ENCODE measurements around the gene GPBP1L1.
"Not testable (repeated sequence)": the region's sequence is repeated elsewhere in the genome, so short reads cannot be mapped to it uniquely, and the experiment has no call there.

GPBP1L1 gene

GRCh38 chr1:45679123-45679522, 7.2 kb downstream of the GPBP1L1 start:
- no peak for DNase-seq

DNA sequence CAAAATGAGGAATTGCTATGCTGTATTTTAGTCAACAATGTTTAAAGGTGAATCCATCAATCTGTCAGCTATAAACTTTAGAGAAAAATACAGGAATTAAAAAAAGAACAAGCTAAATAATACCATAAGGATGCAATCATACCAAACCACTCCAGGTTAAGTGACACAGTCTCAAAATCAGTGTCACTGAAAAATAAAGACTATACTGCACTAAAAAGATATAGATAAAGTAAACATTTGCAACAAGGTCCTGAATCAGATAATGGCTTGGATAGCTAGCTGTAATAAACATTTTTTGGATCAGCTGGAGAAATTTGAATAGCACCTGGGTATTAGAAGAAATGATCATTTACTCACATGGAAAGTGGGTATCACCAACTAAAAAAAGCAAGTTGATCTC, 7.8 kb downstream of the GPBP1L1 start:
- no peak for DNase-seq

DNA sequence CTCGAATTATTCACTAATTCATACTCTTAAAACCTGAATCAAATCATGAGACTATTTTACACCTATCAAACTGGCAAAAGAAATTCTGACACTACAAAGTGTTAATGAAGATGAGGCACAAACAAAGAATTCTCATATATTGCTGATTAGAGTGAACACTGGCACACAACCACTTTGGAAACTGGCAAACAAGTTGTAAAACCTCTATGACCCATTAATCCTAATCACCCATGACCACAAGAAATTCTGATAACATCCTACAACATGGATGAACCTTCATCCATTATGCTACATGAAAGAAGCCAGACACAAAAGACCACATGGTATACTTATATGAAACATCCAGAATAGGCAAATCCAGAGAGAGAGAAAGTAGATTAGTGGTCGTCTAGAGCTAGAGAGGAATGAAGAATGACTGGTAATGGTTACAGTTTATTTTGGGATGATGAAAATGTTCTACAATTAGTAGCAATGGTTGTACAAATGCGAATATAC, 8.5 kb downstream of the GPBP1L1 start:
- no peak for DNase-seq

DNA sequence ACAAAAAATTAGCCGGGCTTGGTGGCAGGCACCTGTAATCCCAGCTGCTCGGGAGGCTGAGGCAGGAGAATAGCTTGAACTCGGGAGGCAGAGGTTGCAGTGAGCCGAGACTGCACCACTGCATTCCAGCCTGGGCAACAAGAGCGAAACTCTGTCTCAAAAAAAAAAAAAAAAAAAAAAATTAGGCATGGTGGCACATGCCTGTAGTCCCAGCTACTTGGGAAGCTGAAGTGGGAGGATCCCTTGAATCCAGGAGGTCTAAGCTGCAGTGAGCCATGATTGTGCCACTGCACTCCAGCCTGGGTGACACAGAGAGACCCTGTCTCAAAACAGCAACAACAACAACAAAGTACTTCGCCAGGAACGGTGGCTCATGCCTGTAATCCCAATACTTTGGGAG, 9.8 kb downstream of the GPBP1L1 start:
- not testable (repeated sequence) for DNase-seq

GRCh38 chr1:45674478-45674877, 11.9 kb downstream of the GPBP1L1 start:
- DNase-seq: no peak

GRCh38 chr1:45673956-45674355, 12.4 kb downstream of the GPBP1L1 start:
- no peak for DNase-seq

- DNase-seq: no peak
Measured at GRCh38 chr1:45669859-45670655, 16.3 kb downstream of the GPBP1L1 start.

DNA sequence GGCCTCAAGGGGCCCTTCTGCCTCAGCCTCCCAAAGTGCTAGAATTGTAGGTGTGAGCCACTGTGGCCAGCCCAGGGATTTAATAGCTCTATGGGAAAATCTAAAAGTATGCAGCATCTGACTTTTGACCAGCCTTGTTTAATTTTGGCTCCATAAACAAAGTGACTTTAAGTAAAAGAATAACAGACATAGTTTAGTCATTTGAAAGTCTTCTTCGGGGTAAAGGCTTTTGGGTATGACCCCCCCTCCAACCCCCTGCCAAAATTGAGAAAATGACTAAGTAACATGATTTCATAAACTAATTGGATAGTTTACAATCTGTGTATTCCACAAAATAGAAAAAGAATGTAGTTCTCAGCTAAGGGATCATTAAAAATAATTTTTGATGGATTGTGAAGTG, 17.0 kb downstream of the GPBP1L1 start:
- DNase-seq: no peak

GRCh38 chr1:45668526-45668925, 17.8 kb downstream of the GPBP1L1 start:
- no peak for DNase-seq

DNA sequence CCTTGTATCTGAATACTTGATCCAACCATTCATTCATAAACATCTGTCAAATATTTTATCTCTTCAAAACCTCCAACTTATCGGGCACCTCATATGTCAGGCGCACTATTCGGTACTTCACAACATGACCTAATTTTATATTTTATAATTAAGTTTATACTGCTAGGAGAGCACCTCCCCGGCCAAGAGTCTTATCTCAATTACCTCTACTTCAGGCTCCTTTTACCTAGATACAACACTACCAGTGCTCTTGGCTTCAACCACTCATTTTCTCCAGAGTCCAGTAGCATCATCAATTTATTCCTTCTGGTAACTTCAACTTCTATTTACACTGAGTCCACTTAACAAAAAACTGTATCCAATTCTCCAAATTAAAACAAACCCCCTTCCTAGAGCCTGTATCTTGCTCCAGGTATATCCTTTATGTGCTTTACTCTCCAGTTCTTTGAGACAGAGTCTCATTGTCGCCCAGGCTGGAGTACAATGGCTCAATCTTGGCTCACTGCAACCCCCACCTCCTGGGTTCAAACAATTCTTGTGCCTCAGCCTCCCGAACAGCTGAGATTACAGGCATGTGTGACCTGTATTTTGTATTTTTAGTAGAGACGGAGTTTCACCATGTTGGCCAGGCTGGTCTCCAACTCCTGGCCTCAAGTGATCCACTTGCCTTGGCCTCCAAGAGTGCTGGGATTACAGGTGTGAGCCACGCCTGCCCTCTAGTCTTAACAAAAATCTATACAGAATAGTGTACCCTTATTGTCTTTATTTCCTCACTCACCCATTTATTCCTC, 18.8 kb downstream of the GPBP1L1 start:
- DNase-seq: no peak

DNA sequence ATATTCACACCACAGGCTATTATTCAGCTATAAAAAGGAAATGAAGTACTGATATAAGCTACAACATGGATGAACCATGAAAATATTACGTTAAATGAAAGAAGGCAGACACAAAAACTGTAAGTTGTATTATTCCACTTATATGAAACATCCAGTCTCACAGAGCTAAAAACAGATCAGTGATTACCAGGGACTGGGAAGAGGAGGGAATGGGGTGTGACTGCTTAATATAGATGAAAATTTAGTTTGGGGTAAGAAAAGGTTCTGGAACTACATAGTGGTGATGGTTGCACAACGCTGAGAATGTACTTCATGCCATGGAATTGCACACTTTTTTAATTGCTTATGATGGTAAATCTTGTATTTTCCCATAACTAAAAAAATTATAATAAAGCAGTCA, 19.5 kb downstream of the GPBP1L1 start:
- DNase-seq: no peak

DNA sequence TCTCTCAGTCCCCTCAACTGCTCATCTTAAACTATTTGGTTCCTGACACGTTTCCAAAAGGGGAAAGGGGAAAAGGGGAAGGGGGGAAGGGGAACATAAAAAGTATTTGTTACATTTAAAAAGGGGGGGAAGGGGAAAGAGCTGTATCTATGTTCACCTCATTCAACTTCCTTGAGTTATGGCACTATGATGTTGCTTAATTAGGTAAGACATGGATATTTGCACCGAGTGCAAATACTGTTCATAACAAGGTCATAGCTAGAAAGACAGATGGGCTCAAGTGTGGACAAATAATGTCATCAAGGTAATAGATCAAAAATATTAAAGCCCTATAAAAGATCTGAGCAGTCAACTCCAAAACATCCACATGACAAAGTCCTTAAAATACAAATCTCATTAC, 26.0 kb downstream of the GPBP1L1 start:
- no peak for DNase-seq

GRCh38 chr1:45659222-45659621, 27.1 kb downstream of the GPBP1L1 start:
- DNase-seq: no peak

DNA sequence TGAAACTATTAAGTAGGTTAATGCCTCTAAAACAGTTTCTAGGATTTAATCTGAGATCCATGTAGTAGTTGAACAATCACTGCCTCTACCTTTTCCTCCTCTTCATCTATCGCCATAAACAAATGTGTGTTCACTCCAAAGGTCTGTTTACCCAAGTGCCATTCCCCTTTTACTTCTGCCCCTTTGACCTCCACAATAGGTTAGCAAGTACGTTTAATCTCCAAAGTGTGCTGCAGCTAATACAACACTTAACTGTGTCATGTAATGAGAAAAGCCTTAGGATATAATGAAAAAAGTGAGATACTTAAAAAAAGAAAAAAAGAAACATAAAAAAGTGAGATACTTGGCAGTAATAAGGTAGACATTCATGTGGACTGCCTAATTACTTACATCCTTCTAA, 28.2 kb downstream of the GPBP1L1 start:
- DNase-seq: no peak

DNA sequence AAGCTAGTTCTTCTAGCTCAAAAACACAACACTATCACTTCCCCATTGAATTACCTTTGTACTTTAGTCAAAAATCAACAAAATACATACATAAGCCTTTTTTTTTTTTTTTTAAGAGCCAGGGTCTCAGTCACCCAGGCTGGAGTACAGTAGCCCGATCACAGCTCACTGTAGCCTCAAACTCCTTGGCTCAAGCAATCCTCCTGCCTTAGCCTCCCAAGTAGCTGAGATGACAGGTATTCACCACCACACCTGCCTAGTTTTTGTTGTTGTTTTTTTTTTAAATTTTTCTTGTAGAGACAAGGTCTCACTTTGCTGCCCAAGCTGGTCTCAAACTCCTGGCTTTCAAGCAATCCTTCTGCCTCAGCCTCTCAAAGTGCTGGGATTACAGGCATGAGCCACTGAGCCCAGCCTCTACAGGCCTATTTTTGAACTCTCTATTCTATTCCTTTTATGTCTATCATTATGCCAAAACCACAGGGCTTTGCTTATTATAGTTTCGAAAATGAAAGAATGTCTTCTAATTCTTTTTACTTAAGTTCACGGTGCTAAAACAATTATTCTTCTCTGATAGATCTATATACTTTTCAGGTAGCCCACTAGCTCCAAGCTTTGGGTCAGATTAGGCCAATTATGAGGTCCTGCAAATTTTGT, 29.6 kb downstream of the GPBP1L1 start:
- no peak for DNase-seq

GRCh38 chr1:45654540-45655280, 31.6 kb downstream of the GPBP1L1 start:
- DNase-seq: no peak

DNA sequence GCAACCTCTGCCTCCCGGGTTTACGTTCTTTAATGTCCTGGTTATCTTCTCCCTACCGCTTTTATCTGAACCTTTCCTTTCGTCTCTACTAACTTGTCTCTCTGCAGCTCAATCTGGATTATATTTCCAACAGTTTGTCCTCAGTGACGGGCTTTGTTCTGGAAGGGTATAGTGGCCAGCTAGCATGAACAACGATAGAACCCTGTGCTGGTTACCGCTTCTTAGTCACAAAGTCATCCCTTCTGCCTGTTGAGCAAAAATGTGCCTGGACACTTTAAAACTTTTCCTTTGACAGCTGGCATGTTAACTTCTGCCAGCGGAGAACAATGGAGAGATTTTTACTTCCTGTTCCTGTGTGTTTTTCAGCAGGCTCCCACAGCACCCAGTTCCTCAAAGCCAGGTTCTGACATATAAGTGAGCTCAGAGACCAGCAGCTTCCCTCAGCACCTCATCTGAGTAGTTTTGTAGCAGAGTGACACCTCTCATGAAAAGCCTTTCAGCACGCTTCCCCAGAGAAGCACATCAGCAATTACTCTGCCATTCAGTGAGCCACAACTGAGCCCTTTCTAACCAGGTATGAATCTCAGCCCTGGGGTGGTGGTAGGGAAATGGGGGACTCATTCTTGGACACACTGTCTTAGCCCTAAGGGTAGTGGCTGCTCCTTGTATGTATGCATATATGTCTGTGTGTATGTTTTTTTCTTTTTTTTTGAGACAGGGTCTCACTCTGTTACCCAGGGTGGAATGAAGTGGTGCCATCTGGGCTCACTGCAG, 38.9 kb downstream of the GPBP1L1 start:
- no peak for DNase-seq

GRCh38 chr1:45644661-45645060, 41.7 kb downstream of the GPBP1L1 start:
- no peak for DNase-seq

- no peak for DNase-seq
Measured at GRCh38 chr1:45643978-45644377, 42.4 kb downstream of the GPBP1L1 start.

DNA sequence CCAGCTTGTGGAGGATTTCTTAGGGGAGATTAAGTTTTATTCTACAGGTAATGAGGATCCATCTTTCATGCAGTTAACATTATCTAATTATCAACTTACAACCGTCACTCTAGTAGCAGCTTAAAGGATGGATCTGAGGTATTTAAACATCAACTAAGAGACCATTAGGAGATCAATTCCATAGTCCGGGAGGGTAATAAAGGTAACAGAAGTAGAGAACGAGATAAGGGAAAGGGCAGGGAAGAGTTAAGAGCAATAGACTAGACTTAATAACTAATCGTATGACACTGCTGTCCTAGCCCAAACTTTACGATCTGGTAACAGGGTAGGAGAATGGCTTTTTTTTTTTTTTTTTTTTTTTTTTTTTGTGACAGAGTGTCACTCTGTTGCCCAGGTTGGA, 43.0 kb downstream of the GPBP1L1 start:
- no peak for DNase-seq

- no peak for DNase-seq
Measured at GRCh38 chr1:45640293-45640692, 46.0 kb downstream of the GPBP1L1 start.

DNA sequence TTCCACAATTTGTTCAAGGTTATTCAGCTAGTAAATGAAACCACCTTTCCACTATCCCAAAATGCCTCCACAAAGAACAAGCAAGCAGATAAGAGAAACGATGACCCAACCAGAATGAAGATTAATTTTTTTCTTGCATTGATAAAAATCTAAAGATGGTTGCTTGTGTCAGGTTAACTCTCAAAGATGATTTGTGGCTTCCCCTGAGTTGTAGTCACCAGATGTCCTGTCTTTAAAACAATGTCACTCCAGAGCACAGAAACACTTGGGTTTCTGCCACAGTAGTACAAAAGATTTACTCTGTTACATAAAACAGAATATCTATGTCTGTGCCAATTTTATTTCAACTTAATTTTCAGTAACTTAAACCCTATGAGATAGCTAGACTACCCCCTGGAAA, 51.1 kb downstream of the GPBP1L1 start:
- no peak for DNase-seq
